ENCODE data around the gene AFG1L. TPM values are rescaled to one million over a fixed set of nuclear protein-coding genes. Genes with fewer than 3 reads are reported as not detected.
A peak's percentile ranks its signal among the peaks of the same experiment; 100 is the strongest.
"Not testable (repeated sequence)": the region's sequence is repeated elsewhere in the genome, so short reads cannot be mapped to it uniquely, and the experiment has no call there.

Gene AFG1L
- 13.3 TPM for total RNA-seq
- long read RNA-seq, full-length matches to known transcripts = 7 of 11 reads
- long read RNA-seq, partial matches to known transcripts = 2 of 11 reads
- long read RNA-seq, other reads (novel, unspliced or antisense) = 2 of 11 reads

DNA sequence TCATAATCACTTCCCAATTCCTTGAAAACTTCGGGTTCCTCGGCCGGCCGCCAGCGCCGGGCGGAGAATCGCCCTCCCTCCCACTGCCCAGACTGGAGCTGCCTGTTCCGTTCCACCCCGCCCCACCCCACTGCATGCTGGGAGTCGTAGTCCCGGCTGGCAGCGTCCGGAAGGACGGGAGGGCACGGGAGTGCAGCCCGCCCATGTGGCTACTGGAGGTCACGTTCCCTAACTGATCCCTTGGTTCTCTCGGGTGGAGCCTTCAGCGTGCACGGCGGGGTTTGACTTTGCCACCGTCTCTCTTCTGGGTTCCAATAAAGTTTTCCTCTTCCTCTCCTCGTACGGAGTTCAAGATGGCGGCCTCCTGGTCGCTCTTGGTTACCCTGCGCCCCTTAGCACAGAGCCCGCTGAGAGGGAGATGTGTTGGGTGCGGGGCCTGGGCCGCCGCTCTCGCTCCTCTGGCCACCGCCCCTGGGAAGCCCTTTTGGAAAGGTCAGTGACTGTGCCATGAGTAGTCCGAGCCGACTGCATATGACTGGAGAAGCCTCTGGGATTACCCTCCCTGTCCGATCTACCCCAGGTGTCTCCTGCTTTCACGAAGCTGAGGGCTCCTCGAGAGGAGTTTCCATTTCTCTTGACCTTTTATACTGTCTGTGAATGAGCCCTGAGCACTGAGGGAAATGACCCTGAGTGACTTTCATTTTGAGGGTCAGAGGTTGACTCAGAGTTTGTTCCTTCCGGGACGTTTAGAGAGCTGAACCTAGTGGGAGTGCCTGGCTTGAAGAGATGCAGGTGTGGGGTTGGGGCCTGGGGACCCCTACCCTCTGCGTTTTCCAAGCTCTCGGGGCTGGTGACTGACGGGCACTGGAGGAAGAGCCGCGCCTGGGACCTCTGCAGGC, at the start of gene AFG1L:
Gene AFG1L (plus strand): TSS at position 328 of the 899 bp plus-strand sequence. CDS start 26 bp downstream, at position 354.
- Histone ChIP-seq H3K27ac (replicated peaks) (peak within 1 kb of the TSS; percentile 98), H3K4me3 (peak within 1 kb of the TSS; percentile 83), H3K9me3 (replicated peaks) (no peaks in the 10 kb centered on the region), H3K36me3 (no peaks in the 10 kb centered on the region), H3K27me3 (ENCODE audit: low read depth) (no peaks in the 10 kb centered on the region), H3K4me1 (peaks cover 22% of the 10 kb centered on the region)
- intact Hi-C loops (cut with micrococcal nuclease) = no loop called here
- peak; percentile 95 for DNase-seq
- TF ChIP-seq, protein P1, sequence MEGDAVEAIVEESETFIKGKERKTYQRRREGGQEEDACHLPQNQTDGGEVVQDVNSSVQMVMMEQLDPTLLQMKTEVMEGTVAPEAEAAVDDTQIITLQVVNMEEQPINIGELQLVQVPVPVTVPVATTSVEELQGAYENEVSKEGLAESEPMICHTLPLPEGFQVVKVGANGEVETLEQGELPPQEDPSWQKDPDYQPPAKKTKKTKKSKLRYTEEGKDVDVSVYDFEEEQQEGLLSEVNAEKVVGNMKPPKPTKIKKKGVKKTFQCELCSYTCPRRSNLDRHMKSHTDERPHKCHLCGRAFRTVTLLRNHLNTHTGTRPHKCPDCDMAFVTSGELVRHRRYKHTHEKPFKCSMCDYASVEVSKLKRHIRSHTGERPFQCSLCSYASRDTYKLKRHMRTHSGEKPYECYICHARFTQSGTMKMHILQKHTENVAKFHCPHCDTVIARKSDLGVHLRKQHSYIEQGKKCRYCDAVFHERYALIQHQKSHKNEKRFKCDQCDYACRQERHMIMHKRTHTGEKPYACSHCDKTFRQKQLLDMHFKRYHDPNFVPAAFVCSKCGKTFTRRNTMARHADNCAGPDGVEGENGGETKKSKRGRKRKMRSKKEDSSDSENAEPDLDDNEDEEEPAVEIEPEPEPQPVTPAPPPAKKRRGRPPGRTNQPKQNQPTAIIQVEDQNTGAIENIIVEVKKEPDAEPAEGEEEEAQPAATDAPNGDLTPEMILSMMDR (IDR thresholded peaks at IDR 0.05; ENCODE audit: borderline replicate concordance) = no peak

DNA sequence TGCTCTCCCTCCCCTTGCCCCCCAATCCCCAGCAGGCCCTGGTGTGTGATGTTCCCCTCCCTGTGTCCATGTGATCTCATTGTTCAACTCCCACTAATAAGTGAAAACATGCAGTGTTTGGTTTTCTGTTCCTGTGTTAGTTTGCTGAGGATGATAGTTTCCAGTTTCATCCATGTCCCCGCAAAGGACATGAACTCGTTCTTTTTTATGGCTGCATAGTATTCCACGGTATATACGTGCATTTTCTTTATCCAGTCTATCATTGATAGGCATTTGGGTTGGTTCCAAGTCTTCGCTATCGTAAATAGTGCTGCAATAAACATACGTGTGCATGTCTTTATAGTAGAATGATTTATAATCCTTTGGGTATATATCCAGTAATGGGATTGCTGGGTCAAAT, 49.8 kb upstream of the AFG1L start:
- Histone ChIP-seq H3K36me3 (peaks cover 21% of the 10 kb centered on the region), H3K4me1 (peaks cover 17% of the 10 kb centered on the region), H3K9me3 (replicated peaks) (peaks cover 11% of the 10 kb centered on the region)
- H3K27me3 ChIP-seq (ENCODE audit: low read depth); DNase-seq; H3K4me3 ChIP-seq; H3K27ac ChIP-seq (replicated peaks); intact Hi-C loops (cut with micrococcal nuclease): not testable (repeated sequence)

DNA sequence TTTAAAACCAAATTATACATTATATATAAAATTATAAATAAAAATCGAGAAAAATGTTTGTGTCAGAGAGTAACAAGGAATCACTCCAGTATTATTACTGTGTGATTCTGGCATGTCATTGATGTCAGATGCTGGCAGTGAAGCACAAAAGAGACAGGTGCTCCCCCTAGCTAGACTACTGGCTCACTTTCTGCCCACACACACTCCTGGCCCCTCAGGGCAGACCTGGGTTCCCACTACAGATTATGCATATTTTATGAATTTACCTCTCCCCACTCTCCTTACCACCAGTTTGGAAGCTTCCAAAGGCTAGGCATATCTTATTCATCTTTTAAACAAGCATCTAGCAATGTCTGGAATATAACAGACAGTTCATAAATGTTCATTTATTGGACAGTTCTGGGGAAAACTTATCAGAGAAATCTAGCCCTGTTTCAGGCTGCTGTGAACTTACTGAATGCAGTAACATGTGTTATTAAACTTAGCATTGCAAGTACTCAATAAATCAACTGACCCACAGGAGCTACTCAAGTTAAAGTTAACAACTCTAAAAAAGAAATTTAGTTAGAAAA, 46.8 kb upstream of the AFG1L start:
- Histone ChIP-seq H3K36me3 (peaks cover 13% of the 10 kb centered on the region), H3K4me1 (peaks cover 45% of the 10 kb centered on the region), H3K4me3 (no peak overlapping the region), H3K27me3 (ENCODE audit: low read depth) (no peaks in the 10 kb centered on the region), H3K27ac (replicated peaks) (no peak overlapping the region), H3K9me3 (replicated peaks) (peaks cover under 1% of the 10 kb centered on the region)
- TF ChIP-seq, protein P1 (IDR thresholded peaks at IDR 0.05; ENCODE audit: borderline replicate concordance) = no peak
- intact Hi-C loops (cut with micrococcal nuclease) = no loop called here
- no peak for DNase-seq

DNA sequence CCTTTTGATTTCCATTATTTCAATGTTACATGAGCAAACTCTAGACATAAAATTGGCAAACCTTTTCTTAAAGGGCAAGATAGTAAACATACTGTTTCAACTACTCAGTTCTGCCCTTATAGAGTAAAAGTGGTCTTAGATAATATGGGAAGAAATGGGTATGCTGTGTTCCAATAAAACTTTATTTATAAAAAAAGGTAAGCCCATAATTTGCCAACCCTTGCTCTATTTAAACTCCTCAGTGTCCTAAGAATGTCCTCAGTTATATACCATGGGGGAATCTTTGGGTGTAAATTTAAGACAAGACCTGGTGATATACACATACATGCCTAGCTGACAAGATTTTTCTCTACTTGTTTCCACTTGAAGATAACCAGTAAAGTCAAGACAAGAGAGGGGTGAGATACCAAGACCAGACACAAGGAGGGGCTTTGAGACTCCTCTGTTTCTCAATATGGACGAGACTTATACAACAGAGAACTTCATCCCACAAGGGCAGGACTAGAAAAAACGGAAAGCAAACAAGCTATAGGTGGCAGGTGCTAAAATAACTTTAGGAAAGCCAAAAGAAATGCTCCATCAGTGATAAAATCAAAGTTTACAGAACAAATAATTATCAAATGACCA, 44.5 kb upstream of the AFG1L start:
- intact Hi-C loops (cut with micrococcal nuclease) = no loop called here
- Histone ChIP-seq H3K9me3 (replicated peaks) (no peaks in the 10 kb centered on the region), H3K27ac (replicated peaks) (no peak overlapping the region), H3K4me1 (peaks cover 64% of the 10 kb centered on the region), H3K36me3 (peaks cover 5% of the 10 kb centered on the region), H3K4me3 (no peak overlapping the region), H3K27me3 (ENCODE audit: low read depth) (no peaks in the 10 kb centered on the region)
- TF ChIP-seq, protein P1 (IDR thresholded peaks at IDR 0.05; ENCODE audit: borderline replicate concordance) = no peak
- no peak for DNase-seq

DNA sequence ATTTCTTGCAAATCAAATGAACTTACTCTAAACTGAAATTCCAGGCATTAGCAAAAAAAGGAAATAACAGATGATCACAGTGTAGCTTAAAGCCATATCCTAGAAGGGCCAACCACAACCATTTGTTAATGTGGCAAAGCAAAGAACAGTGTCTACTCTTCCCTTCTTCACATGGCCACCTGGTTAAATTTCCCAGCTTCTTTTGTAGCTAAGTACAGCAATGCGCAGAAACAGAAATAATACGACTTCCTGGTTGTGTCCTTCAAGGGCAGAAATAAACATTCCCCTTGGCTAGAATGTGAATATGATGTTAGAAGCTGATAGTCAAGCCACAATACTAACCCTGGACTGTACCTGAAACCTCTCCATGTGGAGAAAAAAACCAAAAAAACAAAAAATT, 43.6 kb upstream of the AFG1L start:
- H3K27ac ChIP-seq (replicated peaks) = no peak overlapping the region
- peaks cover 73% of the 10 kb centered on the region for H3K4me1 ChIP-seq
- TF ChIP-seq, protein P1 (IDR thresholded peaks at IDR 0.05; ENCODE audit: borderline replicate concordance) = no peak
- H3K27me3 ChIP-seq (ENCODE audit: low read depth) = no peaks in the 10 kb centered on the region
- H3K36me3 ChIP-seq = peaks cover 4% of the 10 kb centered on the region
- no peak for DNase-seq
- H3K9me3 ChIP-seq (replicated peaks) = no peaks in the 10 kb centered on the region
- H3K4me3 ChIP-seq = no peak overlapping the region
- intact Hi-C loops (cut with micrococcal nuclease) = no loop called here
